Skeletal muscle satellite cell (primary cell): Measurements from ENCODE around the gene TEAD2.

Source experiments
- H3K27me3 ChIP-seq: 2 replicates; pipeline ENCODE4 v1.7.0; 2013; ENCODE audit warnings: low read length; ENCODE audit not compliant: control insufficient read depth, insufficient read depth
- H3K36me3 ChIP-seq: 2 replicates; pipeline ENCODE4 v1.7.0; 2013; ENCODE audit warnings: mild to moderate bottlenecking, control low read depth, low read length; ENCODE audit not compliant: insufficient read depth
- H3K4me1 ChIP-seq: 2 replicates; pipeline ENCODE4 v1.7.0; 2013; ENCODE audit warnings: low read length; ENCODE audit not compliant: control insufficient read depth, insufficient read depth
- H3K4me2 ChIP-seq: 2 replicates; pipeline ENCODE4 v1.7.0; 2013; ENCODE audit warnings: mild to moderate bottlenecking, low read length
- H3K4me3 ChIP-seq: 2 replicates; pipeline ENCODE4 v1.7.0; 2013; ENCODE audit warnings: low read length
- H3K9ac ChIP-seq: 2 replicates; pipeline ENCODE4 v1.7.0; 2013; ENCODE audit warnings: mild to moderate bottlenecking, low read depth, low read length, moderate library complexity
- H3K9me3 ChIP-seq: replicated peaks from 2 replicates; pipeline ENCODE4 v1.7.0; 2013; ENCODE audit warnings: mild to moderate bottlenecking, control low read depth, low read length

TEAD2 gene

GRCh38 chr19:49342291-49342721, 19.9 kb downstream of the TEAD2 start:
- Histone ChIP-seq H3K4me3 (no peak overlapping the region), H3K4me2 (no peak overlapping the region), H3K9me3 (no peaks in the 10 kb centered on the region), H3K36me3 (peaks cover 46% of the 10 kb centered on the region), H3K27me3 (no peaks in the 10 kb centered on the region), H3K4me1 (peaks cover 15% of the 10 kb centered on the region), H3K9ac (no peak overlapping the region)

- H3K4me3 ChIP-seq, result no peak overlapping the region
- H3K9me3 ChIP-seq, result no peaks in the 10 kb centered on the region
- peaks cover 35% of the 10 kb centered on the region for H3K36me3 ChIP-seq
- H3K4me2 ChIP-seq, result no peak overlapping the region
- H3K27me3 ChIP-seq, result no peaks in the 10 kb centered on the region
- no peak overlapping the region for H3K9ac ChIP-seq
- peaks cover 15% of the 10 kb centered on the region for H3K4me1 ChIP-seq
These were observed 21.1 kb downstream of the TEAD2 start for GRCh38 chr19:49340865-49341718.

- peaks cover 32% of the 10 kb centered on the region for H3K36me3 ChIP-seq
These were observed 21.9 kb downstream of the TEAD2 start for GRCh38 chr19:49340069-49340864.

GRCh38 chr19:49339301-49340068, 22.7 kb downstream of the TEAD2 start:
- peaks cover 15% of the 10 kb centered on the region for H3K4me1 ChIP-seq
- H3K4me2 ChIP-seq, result peak overlapping the region; percentile 37
- H3K27me3 ChIP-seq, result no peaks in the 10 kb centered on the region
- H3K36me3 ChIP-seq, result peaks cover 24% of the 10 kb centered on the region
- H3K9ac ChIP-seq, result no peak overlapping the region
- no peaks in the 10 kb centered on the region for H3K9me3 ChIP-seq
- peak overlapping the region; percentile 35 for H3K4me3 ChIP-seq

More at GRCh38 chr19:49340069-49340864, 21.9 kb downstream of the TEAD2 start:
- Histone ChIP-seq H3K4me3 (no peak overlapping the region), H3K27me3 (no peaks in the 10 kb centered on the region), H3K9me3 (no peaks in the 10 kb centered on the region), H3K4me1 (peaks cover 15% of the 10 kb centered on the region), H3K4me2 (peak overlapping the region; percentile 37), H3K9ac (no peak overlapping the region)

- Histone ChIP-seq H3K9me3 (no peaks in the 10 kb centered on the region), H3K9ac (no peak overlapping the region), H3K4me2 (peak overlapping the region; percentile 37), H3K4me3 (peak overlapping the region; percentile 35), H3K4me1 (peaks cover 15% of the 10 kb centered on the region), H3K27me3 (no peaks in the 10 kb centered on the region), H3K36me3 (peaks cover 23% of the 10 kb centered on the region)
These were observed 23.4 kb downstream of the TEAD2 start for GRCh38 chr19:49338691-49339300.

- Histone ChIP-seq H3K9ac (no peak overlapping the region), H3K4me2 (no peak overlapping the region), H3K9me3 (no peaks in the 10 kb centered on the region), H3K36me3 (peaks cover 22% of the 10 kb centered on the region), H3K27me3 (no peaks in the 10 kb centered on the region), H3K4me3 (no peak overlapping the region), H3K4me1 (peaks cover 15% of the 10 kb centered on the region)
These were observed 24.1 kb downstream of the TEAD2 start for GRCh38 chr19:49338023-49338677.

- Histone ChIP-seq H3K27me3 (no peaks in the 10 kb centered on the region), H3K4me2 (no peak overlapping the region), H3K9ac (no peak overlapping the region), H3K36me3 (peaks cover 15% of the 10 kb centered on the region), H3K4me3 (no peak overlapping the region), H3K4me1 (peaks cover 15% of the 10 kb centered on the region), H3K9me3 (no peaks in the 10 kb centered on the region)
These were observed 24.8 kb downstream of the TEAD2 start for GRCh38 chr19:49337267-49338022.

GRCh38 chr19:49336482-49337266, 25.5 kb downstream of the TEAD2 start:
- no peaks in the 10 kb centered on the region for H3K9me3 ChIP-seq
- H3K4me3 ChIP-seq, result no peak overlapping the region
- H3K4me2 ChIP-seq, result no peak overlapping the region
- no peak overlapping the region for H3K9ac ChIP-seq
- peaks cover 15% of the 10 kb centered on the region for H3K4me1 ChIP-seq
- no peaks in the 10 kb centered on the region for H3K27me3 ChIP-seq
- peaks cover 10% of the 10 kb centered on the region for H3K36me3 ChIP-seq

- H3K4me2 ChIP-seq, result no peak overlapping the region
- H3K4me1 ChIP-seq, result peaks cover 15% of the 10 kb centered on the region
These were observed 26.3 kb downstream of the TEAD2 start for GRCh38 chr19:49335784-49336481.

More at GRCh38 chr19:49335784-49336481, 26.3 kb downstream of the TEAD2 start:
- Histone ChIP-seq H3K4me3 (no peak overlapping the region), H3K9me3 (no peaks in the 10 kb centered on the region), H3K9ac (no peak overlapping the region), H3K36me3 (peaks cover 3% of the 10 kb centered on the region), H3K27me3 (no peaks in the 10 kb centered on the region)
